ENCODE measurements around the gene KLK12. TPM values are rescaled to one million over a fixed set of nuclear protein-coding genes. Genes with fewer than 3 reads are reported as not detected.

KLK12 gene
- total and polyA plus RNA-seq, 2 donors (not counting 1 experiment from before 2014, with no cell fraction given) = not detected

- Histone ChIP-seq H3K9me3 (ENCODE audit: control extremely low read depth in 1 of 3, control insufficient read depth in 2 of 3, insufficient read depth in 1 of 3, low read length in 2 of 3) (peaks cover 0 to 3% (median 0%) of the 10 kb centered on the region in 3 donors), H3K27ac (ENCODE audit: low read length in 2 of 2) (no peak overlapping the region), H3K36me3 (replicated peaks in 1 of 2; ENCODE audit: control extremely low read depth in 1 of 2, control insufficient read depth in 1 of 2, extremely low read depth in 1 of 2, insufficient read depth in 2 of 2, low read length in 1 of 2) (no peaks in the 10 kb centered on the region), H4K20me1 (ENCODE audit: control insufficient read depth, insufficient read depth, low read length, poor library complexity, severe bottlenecking) (no peaks in the 10 kb centered on the region), H3K27me3 (replicated peaks in 1 of 4; ENCODE audit: control extremely low read depth in 1 of 4, control insufficient read depth in 3 of 4, insufficient read depth in 4 of 4, low read length in 3 of 4) (peaks cover 0 to 17% (median 4%) of the 10 kb centered on the region in 4 experiments), H3K4me3 (ENCODE audit: control extremely low read depth in 1 of 5, extremely low read depth in 1 of 5, insufficient read depth in 1 of 5, low read depth in 2 of 5, low read length in 4 of 5) (no peak overlapping the region), H3K79me2 (ENCODE audit: control insufficient read depth, insufficient read depth, low read length) (no peaks in the 10 kb centered on the region), H3K4me2 (replicated peaks; ENCODE audit: low read depth, low read length, poor library complexity, severe bottlenecking) (no peak overlapping the region), H3K9ac (ENCODE audit: low read length) (no peak overlapping the region), H3K4me1 (ENCODE audit: control insufficient read depth in 2 of 2, insufficient read depth in 2 of 2, low read length in 2 of 2) (no peaks in the 10 kb centered on the region), H2AFZ (ENCODE audit: insufficient read depth, low read depth, low read length, poor library complexity, severe bottlenecking) (no peak overlapping the region)
- no peak overlapping the region for H3K4me3 Mint-ChIP-seq
- ChIA-PET CTCF (no interaction called here), POLR2A (no interaction called here)
- no peaks in the 10 kb centered on the region for H3K9me3 Mint-ChIP-seq (ENCODE audit: insufficient read depth)
- H3K4me1 Mint-ChIP-seq = no peaks in the 10 kb centered on the region
- peaks cover 37% of the 10 kb centered on the region for H3K27me3 Mint-ChIP-seq
- intact Hi-C loops (cut with micrococcal nuclease) = no loop called here
- ATAC-seq (ENCODE audit: low read depth) = no peak
- no peak overlapping the region for H3K27ac Mint-ChIP-seq
- TF ChIP-seq CTCF (IDR thresholded peaks at IDR 0.05) = no peak
- DNase-seq = no peak
- WGBS (ENCODE audit: insufficient coverage) = 46% methylated on average over 2 of the region's 4 CpGs
Measured at GRCh38 chr19:51010066-51010795, 24.6 kb downstream of the KLK12 start.

- POLR2A ChIA-PET = no interaction called here
- CTCF ChIA-PET = no interaction called here
- H3K4me3 ChIP-seq (ENCODE audit: control extremely low read depth in 1 of 5, extremely low read depth in 1 of 5, insufficient read depth in 1 of 5, low read depth in 2 of 5, low read length in 4 of 5) = no peak overlapping the region
- H3K4me2 ChIP-seq (replicated peaks; ENCODE audit: low read depth, low read length, poor library complexity, severe bottlenecking) = no peak overlapping the region
- H3K27ac ChIP-seq (ENCODE audit: low read length in 2 of 2) = no peak overlapping the region
- peaks cover 0 to 7% (median 2%) of the 10 kb centered on the region in 4 experiments for H3K27me3 ChIP-seq (replicated peaks in 1 of 4; ENCODE audit: control extremely low read depth in 1 of 4, control insufficient read depth in 3 of 4, insufficient read depth in 4 of 4, low read length in 3 of 4)
- no peak overlapping the region for H2AFZ ChIP-seq (ENCODE audit: insufficient read depth, low read depth, low read length, poor library complexity, severe bottlenecking)
- intact Hi-C loops (cut with micrococcal nuclease) = no loop called here
- WGBS (ENCODE audit: insufficient coverage) = 80% methylated on average over 13 of the region's 19 CpGs
- Mint-ChIP-seq H3K9me3 (ENCODE audit: insufficient read depth) (no peaks in the 10 kb centered on the region), H3K27ac (no peak overlapping the region), H3K4me1 (no peaks in the 10 kb centered on the region), H3K4me3 (no peak overlapping the region), H3K27me3 (peaks cover 31% of the 10 kb centered on the region)
- peaks cover 0 to 3% (median 0%) of the 10 kb centered on the region in 3 donors for H3K9me3 ChIP-seq (ENCODE audit: control extremely low read depth in 1 of 3, control insufficient read depth in 2 of 3, insufficient read depth in 1 of 3, low read length in 2 of 3)
- no peaks in the 10 kb centered on the region for H3K79me2 ChIP-seq (ENCODE audit: control insufficient read depth, insufficient read depth, low read length)
- H3K36me3 ChIP-seq (replicated peaks in 1 of 2; ENCODE audit: control extremely low read depth in 1 of 2, control insufficient read depth in 1 of 2, extremely low read depth in 1 of 2, insufficient read depth in 2 of 2, low read length in 1 of 2) = no peaks in the 10 kb centered on the region
- no peaks in the 10 kb centered on the region for H3K4me1 ChIP-seq (ENCODE audit: control insufficient read depth in 2 of 2, insufficient read depth in 2 of 2, low read length in 2 of 2)
- TF ChIP-seq CTCF (IDR thresholded peaks at IDR 0.05) (no peak), EZH2 (IDR thresholded peaks at IDR 0.05; ENCODE audit: borderline replicate concordance, insufficient read depth, low read depth, low read length, poor library complexity, severe bottlenecking) (no peak)
- ATAC-seq (ENCODE audit: low read depth) (no peak), DNase-seq (no peak)
- no peaks in the 10 kb centered on the region for H4K20me1 ChIP-seq (ENCODE audit: control insufficient read depth, insufficient read depth, low read length, poor library complexity, severe bottlenecking)
- H3K9ac ChIP-seq (ENCODE audit: low read length) = no peak overlapping the region
Measured at GRCh38 chr19:51009061-51009891, 25.5 kb downstream of the KLK12 start.
